Caco-2 (cell line): ENCODE data around the gene PGLYRP4. TPM values are rescaled to one million over a fixed set of nuclear protein-coding genes. Genes with fewer than 3 reads are reported as not detected.
A peak's percentile ranks its signal among the peaks of the same experiment; 100 is the strongest.

Experiments used
- BruUV-seq: library from RNA; stranded (reverse); fragments of 400-500 nt; replicated peaks from 2 replicates; lab custom pipeline; 2021; lab: Mats Ljungman, UMichigan
- CTCF ChIA-PET: fragments of 300-600 bp; sonication (Branson Sonifier 250); formaldehyde crosslinking; loops from one replicate; lab custom pipeline; 2022; ENCODE audit warnings: antibody characterized with exemption; lab: Charles Lee
- POLR2A ChIA-PET: fragments of 300-600 bp; sonication (Branson Sonifier 250); formaldehyde crosslinking; loops from one replicate; lab custom pipeline; 2022; ENCODE audit warnings: antibody characterized with exemption; lab: Charles Lee
- DNase-seq, 2 experiments: peaks; one replicate each; pipeline versions ENCODE4 v3.0.0 to v3.0.0-alpha.2; 2020 to 2022
- H3K27me3 ChIP-seq: replicated peaks from 2 replicates; pipeline ENCODE4 v1.6.0; 2011; ENCODE audit warnings: low read length; ENCODE audit not compliant: control insufficient read depth, insufficient read depth
- H3K36me3 ChIP-seq: 2 replicates; pipeline ENCODE4 v1.5.1; 2011; ENCODE audit warnings: low read length; ENCODE audit not compliant: control insufficient read depth, insufficient read depth
- H3K4me1 ChIP-seq: fragments of 250-450 bp; sonication (Bioruptor Pico); 2 replicates; pipeline ENCODE4 v1.5.1; 2020; ENCODE audit warnings: mild to moderate bottlenecking
- H3K4me3 ChIP-seq: 2 replicates; pipeline ENCODE4 v1.5.1; 2011; ENCODE audit warnings: low read depth, mild to moderate bottlenecking, control low read depth, low read length
- H3K9me3 ChIP-seq: fragments of 250-450 bp; sonication (Bioruptor Pico); 2 replicates; pipeline ENCODE4 v1.5.1; 2020; ENCODE audit warnings: mild to moderate bottlenecking, moderate library complexity
- H3K27ac Mint-ChIP-seq: one replicate; pipeline ENCODE4 v1.8.0; 2022; ENCODE audit warnings: mixed read lengths; ENCODE audit not compliant: unreplicated experiment
- H3K27me3 Mint-ChIP-seq: one replicate; pipeline ENCODE4 v1.8.0; 2022; ENCODE audit warnings: mixed read lengths; ENCODE audit not compliant: insufficient read depth, unreplicated experiment
- H3K36me3 Mint-ChIP-seq: one replicate; pipeline ENCODE4 v1.8.0; 2022; ENCODE audit warnings: mild to moderate bottlenecking, mixed read lengths; ENCODE audit not compliant: insufficient read depth, unreplicated experiment
- H3K4me1 Mint-ChIP-seq: one replicate; pipeline ENCODE4 v1.8.0; 2022; ENCODE audit warnings: low read depth, mixed read lengths; ENCODE audit not compliant: unreplicated experiment
- H3K4me3 Mint-ChIP-seq: one replicate; pipeline ENCODE4 v1.8.0; 2022; ENCODE audit warnings: mild to moderate bottlenecking, moderate library complexity, mixed read lengths; ENCODE audit not compliant: unreplicated experiment
- H3K9me3 Mint-ChIP-seq: one replicate; pipeline ENCODE4 v1.8.0; 2022; ENCODE audit warnings: mixed read lengths; ENCODE audit not compliant: unreplicated experiment
- CTCF ChIP-seq, 2 experiments: fragments of 200-600 bp in 1 of 2; IDR thresholded peaks; 1 replicate in 1 of 2; 2 replicates in 1 of 2; pipeline versions ENCODE4 v1.5.1 to v1.8.0; 2011 to 2022; ENCODE audit warnings: antibody characterized with exemption in 1 of 2, control low read depth in 1 of 2, inconsistent platforms in 1 of 2, low read depth in 1 of 2, low read length in 1 of 2, mild to moderate bottlenecking in 1 of 2, moderate library complexity in 1 of 2; ENCODE audit not compliant: insufficient read depth in 1 of 2, severe bottlenecking in 1 of 2, unreplicated experiment in 1 of 2
- intact Hi-C: fragments of 100-400 bp; cut with micrococcal nuclease; formaldehyde crosslinking; loops from one replicate; pipeline ENCODE4 v1.10.0; 2022; ENCODE audit not compliant: unreplicated experiment
- total RNA-seq: library from RNA; stranded (reverse); gene quantifications from 2 replicates; pipeline ENCODE4 v1.2.3, GENCODE V29; 2022

The PGLYRP4 gene
- total RNA-seq, 1 experiment from 2014 or later = not detected

GRCh38 chr1:153357076-153357852, 8.6 kb upstream of the PGLYRP4 start:
- no peaks in the 10 kb centered on the region for H3K9me3 Mint-ChIP-seq
- no peak overlapping the region for H3K4me3 ChIP-seq
- no peak overlapping the region for H3K27ac Mint-ChIP-seq
- no TSS peak for BruUV-seq
- no peaks in the 10 kb centered on the region for H3K27me3 ChIP-seq
- DNase-seq = no peak
- H3K36me3 Mint-ChIP-seq = no peaks in the 10 kb centered on the region
- TF ChIP-seq CTCF (IDR thresholded peaks at IDR 0.05; ENCODE audit: insufficient read depth in 1 of 2, low read depth in 1 of 2, low read length in 1 of 2, severe bottlenecking in 1 of 2, unreplicated experiment in 1 of 2) = no peak
- CTCF ChIA-PET = interaction anchor here (0.6 to 1.9 kb wide), 2 partner anchors 138 to 141 kb away, joined by 7 to 8 read pairs; no protein-coding TSS in a partner anchor
- no peaks in the 10 kb centered on the region for H3K4me1 Mint-ChIP-seq
- intact Hi-C loops = loop anchor here (1.0 to 10.0 kb wide), 2 partner anchors 13 to 208 kb away; partner anchors contain the start of gene S100A2
- H3K4me1 ChIP-seq = 0 out of 2 replicates have a peak, but pooled peaks cover 1% of the 10 kb centered on the region
- POLR2A ChIA-PET = no interaction called here
- no peak overlapping the region for H3K4me3 Mint-ChIP-seq
- H3K9me3 ChIP-seq = no peaks in the 10 kb centered on the region
- H3K27me3 Mint-ChIP-seq = peaks cover 10% of the 10 kb centered on the region
- H3K36me3 ChIP-seq = no peaks in the 10 kb centered on the region

- Histone ChIP-seq H3K27me3 (no peaks in the 10 kb centered on the region), H3K36me3 (no peaks in the 10 kb centered on the region), H3K4me1 (no peaks in the 10 kb centered on the region), H3K4me3 (no peak overlapping the region), H3K9me3 (no peaks in the 10 kb centered on the region)
- intact Hi-C loops = loop anchor here (1.0 to 10.0 kb wide), 2 partner anchors 14 to 208 kb away; partner anchors contain the start of gene S100A2
- CTCF ChIA-PET = interaction anchor here (1.4 to 1.9 kb wide), 2 partner anchors 138 to 139 kb away, joined by 6 to 8 read pairs; no protein-coding TSS in a partner anchor
- no TSS peak for BruUV-seq
- Mint-ChIP-seq H3K4me3 (no peak overlapping the region), H3K9me3 (no peaks in the 10 kb centered on the region), H3K27me3 (peaks cover 10% of the 10 kb centered on the region), H3K36me3 (no peaks in the 10 kb centered on the region), H3K4me1 (no peaks in the 10 kb centered on the region), H3K27ac (no peak overlapping the region)
- no peak for DNase-seq
- TF ChIP-seq CTCF (IDR thresholded peaks at IDR 0.05; ENCODE audit: insufficient read depth in 1 of 2, low read depth in 1 of 2, low read length in 1 of 2, severe bottlenecking in 1 of 2, unreplicated experiment in 1 of 2) = no peak
- POLR2A ChIA-PET = no interaction called here
These were observed 7.9 kb upstream of the PGLYRP4 start for GRCh38 chr1:153356392-153357075.

GRCh38 chr1:153355445-153356071, 6.9 kb upstream of the PGLYRP4 start:
- H3K9me3 ChIP-seq = no peaks in the 10 kb centered on the region
- H3K27me3 ChIP-seq = no peaks in the 10 kb centered on the region
- H3K4me3 ChIP-seq = no peak overlapping the region
- peak; percentile 56 to 71 for TF ChIP-seq CTCF (IDR thresholded peaks at IDR 0.05; ENCODE audit: insufficient read depth in 1 of 2, low read depth in 1 of 2, low read length in 1 of 2, severe bottlenecking in 1 of 2, unreplicated experiment in 1 of 2)
- no TSS peak for BruUV-seq
- H3K4me1 ChIP-seq = no peaks in the 10 kb centered on the region
- peaks cover 10% of the 10 kb centered on the region for H3K27me3 Mint-ChIP-seq
- CTCF ChIA-PET = interaction anchor here (0.9 to 1.4 kb wide), 2 partner anchors 20 to 139 kb away, joined by 3 to 6 read pairs; partner anchors contain the start of gene S100A12
- H3K4me3 Mint-ChIP-seq = no peak overlapping the region
- H3K36me3 ChIP-seq = no peaks in the 10 kb centered on the region
- H3K9me3 Mint-ChIP-seq = no peaks in the 10 kb centered on the region
- POLR2A ChIA-PET = no interaction called here
- DNase-seq = peak; percentile 66 to 70
- H3K27ac Mint-ChIP-seq = no peak overlapping the region
- no peaks in the 10 kb centered on the region for H3K4me1 Mint-ChIP-seq
- intact Hi-C loops = loop anchor here (10.0 kb wide), 1 partner anchor 209 kb away; the partner anchor contains the start of gene S100A2
- H3K36me3 Mint-ChIP-seq = no peaks in the 10 kb centered on the region
